Activated gamma-delta T cell treated with Interleukin-2 at 50 U/mL for 16 hours (primary cell): ENCODE results near the gene AQP12A.
"Not testable (repeated sequence)": the region's sequence is repeated elsewhere in the genome, so short reads cannot be mapped to it uniquely, and the experiment has no call there.

Experiments used
- DNase-seq: peaks from one replicate; pipeline ENCODE4 v3.0.0-alpha.2; 2020

Gene AQP12A

GRCh38 chr2:240690421-240691074, 1.1 kb upstream of the AQP12A start:
- not testable (repeated sequence) for DNase-seq

GRCh38 chr2:240691075-240691427, 615 bp upstream of the AQP12A start:
- DNase-seq: not testable (repeated sequence)

DNA sequence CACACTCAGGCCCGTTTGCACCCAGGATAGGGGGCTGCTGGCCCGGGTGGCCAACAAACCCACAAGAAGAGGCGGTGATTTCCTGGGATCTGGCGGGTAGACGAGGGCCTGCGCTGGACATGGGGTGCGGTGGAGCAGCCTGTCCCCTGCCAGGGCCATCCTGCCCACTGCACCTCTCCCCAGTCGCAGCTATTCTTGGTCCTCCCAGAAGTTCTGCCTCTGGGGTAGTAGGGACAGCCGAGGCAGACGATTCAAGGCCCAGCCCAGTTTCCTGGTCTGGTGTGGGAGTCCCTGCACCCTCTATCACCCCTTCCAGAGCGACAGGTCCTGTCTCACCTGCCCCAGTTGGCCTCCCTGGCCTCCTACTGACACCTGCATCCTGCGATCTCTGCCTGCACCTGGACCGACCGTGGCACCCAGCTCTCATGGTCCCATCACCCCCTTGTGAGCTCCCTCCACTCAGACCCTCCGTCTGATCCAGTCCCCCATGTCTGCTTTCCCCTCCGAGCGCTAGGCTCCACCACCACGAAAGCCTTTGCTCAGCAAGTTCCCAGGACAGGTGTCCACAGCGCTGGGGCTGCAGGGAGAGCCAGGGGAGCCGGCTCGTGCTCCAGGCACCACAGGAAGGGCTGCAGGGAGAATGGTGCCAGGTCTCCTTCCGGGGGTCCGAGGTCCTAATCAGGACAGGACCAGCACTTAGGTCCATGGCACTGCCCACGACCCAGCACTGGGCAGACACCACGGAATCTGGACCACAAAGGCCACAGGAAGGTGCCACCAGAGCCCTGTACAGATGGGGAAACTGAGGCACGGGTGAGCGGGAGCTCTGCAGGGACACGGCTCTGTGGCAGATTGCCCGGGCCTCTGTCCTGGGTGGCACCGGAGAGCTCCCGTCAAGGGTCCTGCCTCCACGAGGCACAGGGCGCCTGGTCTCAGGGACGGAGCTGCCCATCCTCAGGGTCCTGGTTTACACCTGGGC, 1.2 kb downstream of the AQP12A start:
- not testable (repeated sequence) for DNase-seq

- not testable (repeated sequence) for DNase-seq
Measured at GRCh38 chr2:240694304-240694703, 2.6 kb downstream of the AQP12A start.

GRCh38 chr2:240695593-240695992, 3.9 kb downstream of the AQP12A start:
- DNase-seq: not testable (repeated sequence)

DNA sequence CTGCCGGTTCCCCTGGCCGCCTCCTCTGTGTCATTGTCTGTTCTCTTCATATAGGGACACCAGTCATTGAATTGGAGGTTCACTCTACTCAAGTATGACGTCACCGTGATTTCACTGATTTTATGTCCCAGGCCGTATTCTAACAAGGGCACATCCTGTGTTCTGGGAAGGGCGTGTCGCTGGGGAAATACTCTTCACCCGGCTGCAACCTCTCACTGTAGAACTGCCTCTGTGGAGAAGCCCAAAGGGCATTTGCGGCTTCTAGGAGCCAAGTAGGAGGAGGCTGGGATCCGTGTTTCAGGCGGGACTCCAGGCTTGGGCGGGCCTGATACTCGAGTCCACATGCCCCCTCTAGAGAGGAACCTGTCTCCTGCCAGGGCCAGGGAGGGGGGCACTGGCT, 4.8 kb downstream of the AQP12A start:
- not testable (repeated sequence) for DNase-seq

DNA sequence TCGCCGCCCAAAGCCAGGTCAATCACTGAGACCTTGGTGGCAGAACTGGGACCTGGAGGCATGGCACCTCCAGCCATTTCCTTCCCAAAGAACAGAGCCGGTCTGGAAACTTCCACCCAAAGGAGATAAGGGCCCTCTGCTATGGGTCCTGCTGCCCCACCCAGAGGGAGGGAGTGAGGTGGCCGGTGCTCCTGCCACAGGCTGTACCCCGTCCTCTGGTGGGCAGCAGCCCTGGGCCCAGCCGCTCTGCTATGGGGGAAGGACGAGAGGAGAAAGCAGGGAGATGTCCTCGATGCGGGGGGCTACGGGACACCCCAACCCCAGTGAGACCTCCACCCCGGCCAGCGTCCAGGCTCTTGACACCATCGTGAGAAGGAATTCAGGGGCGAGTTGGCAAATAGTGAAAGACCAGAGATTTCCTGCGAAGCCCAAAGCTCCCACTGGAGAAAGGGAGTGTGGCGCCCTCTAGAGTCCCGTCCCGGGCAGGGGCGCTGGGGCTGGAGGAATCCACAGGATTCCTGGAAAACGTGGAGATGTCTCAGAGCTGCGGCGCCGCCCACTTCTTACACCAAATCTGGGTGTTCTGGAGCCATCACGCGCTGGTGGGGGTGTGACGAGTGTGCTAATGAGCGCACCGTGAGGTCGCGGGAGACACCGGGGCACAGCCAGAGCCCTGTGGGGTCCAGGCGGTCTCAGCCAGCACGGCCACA, 7.3 kb downstream of the AQP12A start:
- not testable (repeated sequence) for DNase-seq

DNA sequence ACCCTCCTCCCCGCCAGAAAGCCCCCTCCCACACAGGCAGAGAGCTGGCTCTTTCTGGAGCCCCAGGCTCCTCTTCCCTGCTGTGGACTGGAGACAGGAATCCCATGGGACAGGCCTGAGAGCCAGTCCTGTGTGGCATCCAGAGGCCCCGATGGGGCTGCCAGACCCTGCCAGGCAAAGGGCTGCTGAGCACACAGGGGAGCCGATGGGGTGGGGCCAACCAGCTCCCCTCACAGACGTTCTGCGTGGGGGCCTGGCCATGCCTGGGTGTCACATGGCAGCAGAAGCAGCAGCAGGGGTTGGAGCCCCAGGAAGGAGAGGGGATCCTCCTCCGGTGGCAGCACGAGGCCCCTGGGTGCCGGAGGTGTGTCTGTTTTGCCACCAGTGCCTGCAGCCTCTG, 8.2 kb downstream of the AQP12A start:
- DNase-seq: not testable (repeated sequence)

DNA sequence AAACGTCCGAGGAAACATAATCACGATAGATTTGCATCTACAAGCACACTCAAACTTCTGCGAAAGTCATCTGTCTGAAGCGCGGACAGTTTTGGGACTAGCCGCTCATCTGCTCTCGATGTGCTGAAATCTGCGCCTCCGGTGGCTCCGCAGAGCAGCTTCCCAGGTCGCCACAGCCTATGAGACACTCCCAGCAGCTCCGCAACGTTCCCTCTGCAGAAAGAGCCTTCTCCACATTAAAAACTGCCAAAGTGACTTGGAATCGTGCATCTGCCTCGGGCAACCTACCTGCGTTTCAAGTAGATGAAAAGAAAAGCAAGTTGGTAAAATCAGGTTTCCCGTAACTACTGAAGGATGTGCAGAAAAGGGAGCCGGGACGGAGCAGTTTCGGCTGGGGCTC, 8.9 kb downstream of the AQP12A start:
- DNase-seq: not testable (repeated sequence)

DNA sequence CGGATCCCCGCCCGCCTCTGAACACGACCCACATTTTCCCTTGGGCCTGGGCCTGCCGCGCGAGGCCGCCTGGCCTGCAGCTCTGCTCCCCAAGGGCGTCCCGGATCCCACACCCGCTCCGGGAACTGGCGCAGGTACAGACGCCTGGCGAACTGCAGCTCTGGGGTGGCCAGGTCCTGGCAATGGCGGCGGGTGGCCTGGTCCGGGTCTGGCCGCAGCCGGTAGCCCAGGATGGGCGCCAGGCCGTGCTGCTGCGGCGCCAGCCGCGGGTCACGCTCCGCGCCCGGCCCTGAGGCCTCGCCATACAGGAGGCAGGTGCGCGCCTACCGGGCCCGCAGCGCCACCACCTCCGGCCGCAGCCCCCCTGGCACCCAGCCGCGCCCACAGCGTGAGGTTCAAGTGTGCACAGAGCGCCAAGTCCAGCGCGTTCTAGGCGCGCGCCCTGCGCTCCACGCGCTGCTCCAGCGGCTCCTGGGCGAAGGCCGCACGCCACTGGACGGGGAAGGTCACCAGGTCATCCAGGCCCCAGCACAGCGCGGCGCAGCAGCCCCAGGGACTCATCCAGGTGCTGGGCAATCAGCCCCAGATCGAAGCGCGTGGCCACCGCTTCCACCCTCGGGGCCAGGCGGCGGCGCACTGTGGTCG, 9.5 kb downstream of the AQP12A start:
- no peak for DNase-seq

- DNase-seq: no peak
Measured at GRCh38 chr2:240701736-240702639, 10.3 kb downstream of the AQP12A start.

GRCh38 chr2:240702640-240703011, 11.0 kb downstream of the AQP12A start:
- DNase-seq: no peak

DNA sequence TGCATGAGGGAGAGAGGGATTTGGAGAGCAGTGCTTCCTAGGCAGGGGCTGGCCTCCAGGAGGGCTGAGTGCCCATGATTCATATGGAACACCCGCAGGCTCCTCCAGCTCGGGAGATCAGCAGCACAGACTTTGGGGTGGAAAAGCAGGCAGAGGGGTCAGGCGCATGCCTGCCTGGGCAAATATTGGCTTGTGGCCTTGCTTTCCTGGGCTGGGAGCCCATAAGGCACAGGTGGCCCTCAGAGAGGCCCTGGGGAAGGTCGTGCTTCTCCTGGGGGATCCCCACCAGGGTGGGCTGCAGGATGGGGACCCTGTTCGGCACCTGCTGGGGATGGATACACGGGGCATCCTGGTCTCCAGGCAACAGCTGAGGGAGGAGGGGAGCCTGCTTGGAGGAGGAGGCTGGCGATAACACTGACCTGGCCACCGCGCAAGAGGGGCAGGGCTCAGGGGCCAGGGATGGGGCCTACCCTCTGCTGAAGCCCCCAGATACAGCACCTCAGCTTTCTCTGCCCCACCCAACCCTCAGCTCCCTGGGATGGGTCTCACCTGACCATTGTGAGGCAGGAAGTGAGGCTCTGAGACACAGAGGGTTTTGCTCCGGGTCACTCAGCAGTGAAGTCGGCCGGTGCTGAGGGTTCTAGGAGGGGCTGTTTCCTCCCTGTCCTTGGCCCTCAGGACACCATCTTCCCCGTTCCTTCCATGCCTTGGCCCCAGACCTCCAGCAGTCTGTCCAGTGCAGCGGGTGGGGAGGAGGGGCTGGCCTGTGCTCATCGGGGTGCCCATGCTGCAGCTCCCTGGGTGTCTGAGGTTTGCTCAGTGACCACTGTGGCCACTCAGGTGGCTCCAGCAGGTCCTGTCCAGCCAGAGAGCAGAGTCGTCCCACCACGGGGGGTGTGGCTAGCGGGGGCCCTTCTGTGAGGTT, 12.0 kb downstream of the AQP12A start:
- no peak for DNase-seq

DNA sequence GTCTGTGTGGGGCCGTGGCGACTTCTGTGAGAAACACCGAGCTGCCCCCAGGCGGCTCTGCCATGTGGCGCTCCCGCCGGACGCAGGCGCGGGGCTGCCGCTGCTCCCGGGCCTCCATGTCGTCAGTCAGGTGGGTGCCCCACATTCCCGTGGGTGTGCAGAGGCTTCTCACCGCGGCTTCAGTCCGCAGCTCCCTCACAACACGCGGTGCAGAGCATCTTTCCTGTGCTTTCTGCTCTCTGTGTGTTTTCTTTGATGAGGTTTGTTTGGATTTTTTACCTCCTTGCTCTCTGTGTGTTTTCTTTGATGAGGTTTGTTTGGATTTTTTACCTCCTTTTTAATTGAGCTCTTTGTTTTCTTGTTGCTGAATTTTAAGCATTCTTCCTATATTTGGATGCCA, 13.0 kb downstream of the AQP12A start:
- no peak for DNase-seq

GRCh38 chr2:240705204-240705791, 13.6 kb downstream of the AQP12A start:
- DNase-seq: no peak

GRCh38 chr2:240707043-240707756, 15.5 kb downstream of the AQP12A start:
- DNase-seq: no peak

DNA sequence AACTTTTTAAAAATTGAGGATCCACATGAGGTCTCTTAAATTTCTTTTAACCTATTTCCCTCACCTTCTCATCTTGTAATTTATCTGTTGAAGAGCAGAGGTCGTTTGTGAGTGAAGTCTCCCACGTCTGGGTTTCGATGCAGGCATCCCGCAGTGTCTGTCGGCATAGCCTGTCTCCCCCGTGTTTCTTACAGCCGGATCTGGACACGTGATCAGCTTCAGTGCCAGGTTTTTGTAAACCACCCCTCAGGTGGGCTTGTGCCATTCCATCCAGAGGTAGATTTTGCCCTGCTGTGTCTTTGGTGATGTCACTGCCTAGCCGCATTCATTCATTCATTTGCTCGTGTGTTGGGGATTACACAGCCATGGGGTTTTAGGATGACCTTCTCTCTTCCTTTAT, 16.2 kb downstream of the AQP12A start:
- no peak for DNase-seq

DNA sequence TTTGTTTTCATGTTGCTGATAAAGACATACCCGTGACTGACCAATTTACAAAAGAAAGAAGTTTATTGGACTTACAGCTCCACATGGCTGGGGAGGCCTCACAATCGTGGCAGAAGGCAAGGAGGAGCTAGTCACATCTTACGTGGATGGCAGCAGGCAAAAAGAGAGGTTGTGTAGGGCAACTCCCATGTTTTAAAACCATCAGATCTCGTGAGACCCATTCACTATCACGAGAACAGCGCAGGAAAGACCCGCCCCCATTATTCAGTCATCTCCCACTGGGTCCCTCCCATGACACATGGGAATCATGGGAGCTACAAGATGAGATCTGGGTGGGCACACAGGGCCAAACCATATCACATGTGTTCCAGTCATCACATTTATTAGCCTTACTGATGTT, 16.8 kb downstream of the AQP12A start:
- no peak for DNase-seq

- DNase-seq: no peak
Measured at GRCh38 chr2:240711296-240711695, 19.6 kb downstream of the AQP12A start.

DNA sequence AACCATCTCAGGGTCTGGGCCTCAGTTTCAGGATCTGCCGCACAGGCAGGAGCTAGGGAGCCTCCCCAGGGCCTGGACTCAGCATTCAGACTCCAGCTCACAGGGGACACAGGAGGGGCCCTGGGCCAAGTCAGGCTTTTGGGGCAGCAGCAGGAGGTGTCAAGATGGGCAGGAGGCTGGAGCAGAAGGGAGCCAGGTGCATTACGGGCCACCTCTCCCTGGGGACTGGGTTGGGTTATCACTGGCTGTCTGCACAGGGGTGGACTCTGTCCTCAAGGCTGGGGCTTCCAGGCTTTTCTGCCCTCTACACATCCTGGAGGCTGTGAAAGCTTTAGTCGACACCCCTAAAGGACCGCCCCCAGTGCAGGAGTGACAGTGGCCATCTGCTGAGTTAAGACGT, 20.0 kb downstream of the AQP12A start:
- no peak for DNase-seq
